ENCODE measurements around the gene AP3S2.
A peak's percentile ranks its signal among the peaks of the same experiment; 100 is the strongest.
"Not testable (repeated sequence)": the region's sequence is repeated elsewhere in the genome, so short reads cannot be mapped to it uniquely, and the experiment has no call there.

AP3S2 gene

DNA sequence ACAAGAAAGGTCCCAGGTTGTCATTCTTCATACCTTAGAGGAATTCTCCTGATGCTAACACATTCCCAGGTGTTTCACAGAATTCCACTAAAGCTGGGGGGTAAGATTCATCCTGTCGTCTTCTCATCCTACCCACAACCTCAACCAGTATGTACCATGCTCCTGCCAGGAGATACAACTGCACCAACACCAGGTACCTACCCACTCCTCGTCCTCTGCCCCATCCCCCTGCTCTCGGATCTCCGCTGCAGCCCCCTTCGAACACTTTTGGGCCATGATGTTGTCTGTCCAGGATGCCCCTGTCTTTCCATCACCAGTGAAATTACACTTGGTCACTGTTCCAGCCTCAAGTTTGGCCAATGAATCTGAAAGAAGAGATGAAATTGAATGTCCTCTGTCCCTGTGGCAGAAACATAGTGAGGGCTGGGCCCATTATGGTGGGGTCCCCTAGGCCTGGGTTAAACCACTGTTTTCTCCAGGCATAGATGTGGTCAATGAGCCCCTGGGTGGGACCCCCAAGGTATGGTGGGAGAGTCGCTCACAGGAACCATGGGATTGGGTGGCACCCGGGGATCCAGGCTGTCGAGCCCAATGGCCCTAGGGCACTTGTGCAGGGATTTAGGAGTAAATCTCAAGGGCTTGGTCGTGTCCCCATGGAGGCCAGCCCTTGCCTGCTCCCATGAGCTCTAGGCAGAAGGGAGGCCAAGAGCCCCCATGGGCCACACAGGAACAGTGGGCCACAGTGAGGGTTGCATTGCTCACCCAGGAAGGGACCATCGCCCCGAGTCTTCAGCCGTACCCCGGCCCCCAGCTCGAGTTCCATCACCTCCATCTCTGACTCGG lies 9.4 kb upstream of the AP3S2 start:
- DNase-seq, result no peak

DNA sequence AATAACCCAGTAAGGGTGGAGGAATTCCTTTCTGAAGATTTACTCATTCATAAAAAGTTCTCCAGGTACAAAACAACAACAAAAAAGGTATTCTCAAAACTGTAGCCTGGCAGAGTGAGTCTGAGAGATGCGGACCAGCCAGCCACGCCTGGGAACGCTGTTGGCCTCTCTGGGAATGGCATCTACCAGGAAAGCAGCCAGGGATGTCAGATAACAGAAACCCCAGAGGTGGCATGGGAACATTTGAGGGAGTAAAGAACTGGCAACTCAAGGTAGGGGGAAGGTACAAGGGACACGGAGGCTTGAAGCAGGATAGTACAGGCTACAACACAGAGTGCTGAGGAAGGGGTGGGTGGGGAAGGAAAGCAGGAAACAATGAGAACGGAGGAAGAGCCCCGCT lies 7.1 kb upstream of the AP3S2 start:
- no peak for DNase-seq

GRCh38 chr15:89899951-89900567 lies 6.3 kb upstream of the AP3S2 start:
- no peak for DNase-seq

GRCh38 chr15:89899295-89899945 lies 5.6 kb upstream of the AP3S2 start:
- no peak for DNase-seq

GRCh38 chr15:89898614-89899294 lies 5.0 kb upstream of the AP3S2 start:
- peak; percentile 57 for DNase-seq

- DNase-seq, result no peak
Measured at GRCh38 chr15:89898146-89898545, 4.4 kb upstream of the AP3S2 start.

DNA sequence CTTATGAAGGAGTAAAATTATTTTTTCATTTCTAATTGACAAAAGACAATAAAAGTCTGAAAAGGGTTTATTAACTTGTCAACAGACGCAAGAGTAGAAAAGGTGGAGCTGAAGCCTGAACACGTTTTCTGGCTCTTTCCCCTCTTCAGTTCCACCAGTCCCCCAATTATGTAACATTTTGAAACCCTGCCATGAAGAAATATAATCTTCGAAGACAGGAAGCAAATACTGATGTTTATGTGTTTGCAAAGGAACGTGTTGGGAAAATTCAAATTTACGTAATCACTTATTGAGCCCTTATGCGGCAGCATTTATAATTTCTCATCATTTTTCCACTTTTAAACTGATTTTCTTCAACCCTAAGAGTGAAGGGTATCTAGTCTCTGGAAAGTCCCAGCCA lies 767 bp downstream of the AP3S2 start:
- no peak for DNase-seq

DNA sequence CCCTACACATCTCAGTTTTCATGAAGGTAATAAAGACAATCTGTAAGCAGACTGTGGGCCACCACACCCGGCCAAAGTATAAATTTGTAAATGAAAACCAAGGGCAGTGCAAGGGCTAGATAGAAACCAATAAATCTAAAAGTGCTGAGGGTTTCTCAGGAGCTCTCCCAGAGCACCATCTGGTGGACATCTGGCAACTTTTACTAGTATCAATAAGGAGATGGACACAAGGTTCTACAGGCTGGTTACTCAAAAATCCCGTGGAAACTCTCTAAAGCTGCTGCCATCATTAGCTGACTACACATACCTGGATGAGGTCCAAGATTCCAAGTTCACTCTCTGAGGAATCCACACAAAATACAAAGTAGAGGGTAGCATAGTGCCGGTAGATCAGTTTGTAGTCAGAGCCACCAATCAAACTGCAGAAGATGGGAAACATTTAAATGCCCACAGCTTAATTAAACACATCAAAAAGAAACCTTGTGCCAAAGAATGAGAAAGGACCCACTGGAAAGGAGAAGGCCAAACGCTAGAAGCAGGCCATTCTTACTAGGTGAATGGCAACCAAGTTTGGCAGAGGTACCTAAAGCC lies 5.5 kb downstream of the AP3S2 start:
- DNase-seq, result peak; percentile 79

- DNase-seq, result no peak
Measured at GRCh38 chr15:89885611-89886010, 8.2 kb downstream of the AP3S2 start.

DNA sequence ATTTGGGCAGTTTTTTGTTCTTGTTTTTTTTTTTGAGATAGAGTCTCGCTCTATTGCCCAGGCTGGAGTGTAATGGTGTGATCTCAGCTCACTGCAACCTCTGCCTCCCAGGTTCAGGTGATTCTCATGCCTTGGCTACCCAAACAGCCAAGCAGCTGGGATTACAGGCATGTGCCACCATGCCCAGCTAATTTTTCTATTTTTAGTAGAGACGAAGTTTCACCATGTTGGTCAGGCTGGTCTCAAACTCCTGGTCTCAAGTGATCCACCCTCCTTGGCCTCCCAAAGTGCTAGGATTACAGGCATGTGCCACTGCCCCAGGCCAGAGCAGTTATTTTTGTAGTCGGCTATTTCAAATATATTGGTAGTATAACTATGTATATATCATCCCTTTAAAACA lies 8.6 kb downstream of the AP3S2 start:
- not testable (repeated sequence) for DNase-seq

- no peak for DNase-seq
Measured at GRCh38 chr15:89883518-89883917, 10.3 kb downstream of the AP3S2 start.

GRCh38 chr15:89880727-89881126 lies 13.1 kb downstream of the AP3S2 start:
- DNase-seq, result no peak

DNA sequence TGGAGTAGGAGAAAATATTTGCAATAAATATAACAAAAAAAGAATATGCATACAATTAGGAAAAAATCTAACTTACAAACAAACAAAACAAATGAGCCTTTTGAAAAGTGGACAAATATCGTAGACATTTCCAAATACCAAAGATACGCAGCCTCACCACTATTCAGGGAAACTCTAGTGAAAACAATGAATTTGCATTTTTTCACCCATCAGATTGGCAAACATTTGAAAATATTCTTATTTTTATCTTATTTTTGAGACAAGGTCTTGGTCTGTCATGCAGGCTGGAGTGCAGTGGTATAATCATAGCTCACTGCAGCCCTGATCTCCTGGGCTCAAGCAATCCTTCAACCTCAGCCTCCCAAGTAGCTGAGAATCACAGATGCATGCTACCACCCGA lies 15.5 kb downstream of the AP3S2 start:
- no peak for DNase-seq

- DNase-seq, result no peak
Measured at GRCh38 chr15:89877083-89877425, 16.7 kb downstream of the AP3S2 start.

DNA sequence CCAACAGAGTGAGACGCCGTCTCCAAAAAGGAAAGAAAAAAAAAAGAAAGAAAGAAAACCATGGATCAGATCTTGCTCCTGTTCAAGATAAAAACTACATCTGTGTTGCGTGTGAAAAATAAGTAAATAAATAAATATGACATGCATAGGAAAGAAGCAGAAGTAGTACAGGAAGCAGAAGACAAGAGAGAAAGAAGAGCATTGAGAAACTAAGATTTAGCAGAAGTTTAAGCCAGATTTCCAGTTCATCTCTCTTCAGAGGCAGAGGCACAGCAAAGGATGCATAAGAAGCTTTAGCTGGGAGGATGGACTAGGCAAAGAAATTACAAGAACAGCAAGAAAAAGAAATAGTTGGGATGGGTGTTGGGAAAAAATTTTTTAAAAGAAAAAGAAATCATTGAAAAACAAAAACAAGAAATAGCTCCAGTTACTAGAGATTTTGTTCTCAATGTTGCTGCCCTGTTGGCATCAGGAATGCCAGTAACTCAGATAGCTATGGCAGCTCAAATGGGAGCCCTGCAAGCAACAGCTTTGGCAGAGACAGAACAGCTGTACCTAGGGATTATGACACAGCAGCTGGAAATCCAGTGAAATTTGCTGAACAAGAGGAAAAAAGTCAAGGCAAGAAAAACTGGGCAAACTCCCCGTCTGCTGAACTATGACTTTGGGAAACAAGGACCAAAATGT lies 17.3 kb downstream of the AP3S2 start:
- DNase-seq, result no peak

DNA sequence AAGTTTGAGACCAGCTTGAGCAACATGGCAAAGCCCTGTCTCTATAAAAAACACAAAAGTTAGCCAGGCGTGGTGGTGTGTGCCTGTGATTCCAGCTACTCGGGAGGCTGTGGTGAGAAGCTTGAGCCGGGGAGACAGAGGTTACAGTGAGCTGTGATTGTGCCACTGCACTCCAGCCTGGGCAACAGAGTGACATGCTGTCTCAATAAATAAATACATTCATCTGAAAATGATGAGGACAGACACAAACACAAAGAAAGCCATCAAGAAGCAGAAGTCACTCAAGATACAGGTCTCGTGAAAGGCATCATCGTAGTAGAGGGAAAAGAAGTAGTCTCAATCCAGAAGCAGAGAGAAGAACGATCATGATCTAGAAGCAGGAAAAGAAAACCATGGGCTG lies 18.1 kb downstream of the AP3S2 start:
- no peak for DNase-seq

GRCh38 chr15:89874926-89875564 lies 18.7 kb downstream of the AP3S2 start:
- peak; percentile 65 for DNase-seq

DNA sequence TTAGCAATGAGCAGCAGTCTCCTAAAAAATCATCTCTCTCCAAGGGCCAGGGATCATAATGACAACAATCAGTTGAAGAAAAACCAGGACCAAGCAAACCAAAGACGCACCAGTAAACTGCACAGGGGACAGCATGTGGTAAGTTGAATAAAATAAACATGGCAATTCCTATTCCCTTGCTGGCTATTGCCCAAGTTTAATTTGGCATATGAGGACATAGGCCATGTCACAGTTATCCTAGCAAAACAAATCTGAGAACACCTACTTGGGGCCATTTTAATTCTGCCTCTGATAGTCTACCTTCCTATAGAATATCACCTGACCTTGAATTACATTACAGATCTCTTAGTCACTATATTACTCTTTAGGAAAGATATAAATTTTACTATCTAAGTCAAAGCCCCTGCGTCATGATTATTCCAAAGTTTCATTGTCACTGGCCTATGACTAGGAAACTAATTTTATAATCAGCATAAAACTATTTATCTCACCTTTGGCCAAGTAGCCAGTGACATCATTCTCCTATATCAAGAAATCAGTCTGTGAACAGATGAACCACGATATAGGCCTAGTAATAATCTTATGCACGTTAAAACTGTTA lies 23.0 kb downstream of the AP3S2 start:
- DNase-seq, result no peak

DNA sequence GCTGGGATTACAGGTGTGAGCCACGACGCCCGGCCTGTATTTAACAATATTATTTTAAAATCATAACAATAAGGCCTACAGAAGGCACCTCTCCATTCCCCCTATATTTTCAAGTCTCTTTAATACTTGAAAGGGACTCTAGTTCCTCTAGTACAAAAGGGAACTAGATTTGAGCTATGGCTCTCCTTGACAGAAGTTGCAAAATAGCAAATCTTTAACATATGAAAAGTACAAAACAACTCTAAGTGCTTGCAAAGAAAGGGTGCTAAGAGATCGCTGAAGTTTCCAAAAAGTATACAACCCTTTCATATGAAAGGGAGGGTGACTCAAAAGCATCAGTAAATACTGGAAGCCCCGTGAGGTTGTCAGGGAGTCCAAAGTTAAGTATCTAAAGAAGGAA lies 23.8 kb downstream of the AP3S2 start:
- DNase-seq, result no peak

DNA sequence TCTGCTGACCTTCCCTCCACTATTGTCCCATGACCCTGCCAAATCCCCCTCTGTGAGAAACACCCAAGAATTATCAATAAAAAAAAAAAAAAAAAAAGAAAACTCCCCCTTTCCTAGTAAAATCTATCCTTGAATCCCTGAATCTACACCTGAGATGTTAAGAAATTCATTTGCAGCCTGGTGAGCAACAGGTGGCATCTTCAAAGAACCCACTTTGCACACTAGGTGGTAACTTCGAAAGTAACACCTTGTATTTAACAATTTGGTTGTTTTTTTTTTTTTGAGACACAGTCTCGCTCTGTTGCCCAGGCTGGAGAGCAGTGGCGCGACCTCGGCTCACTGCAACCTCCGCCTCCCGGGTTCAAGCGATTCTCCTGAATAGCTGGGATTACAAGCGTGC lies 24.3 kb downstream of the AP3S2 start:
- DNase-seq, result not testable (repeated sequence)

DNA sequence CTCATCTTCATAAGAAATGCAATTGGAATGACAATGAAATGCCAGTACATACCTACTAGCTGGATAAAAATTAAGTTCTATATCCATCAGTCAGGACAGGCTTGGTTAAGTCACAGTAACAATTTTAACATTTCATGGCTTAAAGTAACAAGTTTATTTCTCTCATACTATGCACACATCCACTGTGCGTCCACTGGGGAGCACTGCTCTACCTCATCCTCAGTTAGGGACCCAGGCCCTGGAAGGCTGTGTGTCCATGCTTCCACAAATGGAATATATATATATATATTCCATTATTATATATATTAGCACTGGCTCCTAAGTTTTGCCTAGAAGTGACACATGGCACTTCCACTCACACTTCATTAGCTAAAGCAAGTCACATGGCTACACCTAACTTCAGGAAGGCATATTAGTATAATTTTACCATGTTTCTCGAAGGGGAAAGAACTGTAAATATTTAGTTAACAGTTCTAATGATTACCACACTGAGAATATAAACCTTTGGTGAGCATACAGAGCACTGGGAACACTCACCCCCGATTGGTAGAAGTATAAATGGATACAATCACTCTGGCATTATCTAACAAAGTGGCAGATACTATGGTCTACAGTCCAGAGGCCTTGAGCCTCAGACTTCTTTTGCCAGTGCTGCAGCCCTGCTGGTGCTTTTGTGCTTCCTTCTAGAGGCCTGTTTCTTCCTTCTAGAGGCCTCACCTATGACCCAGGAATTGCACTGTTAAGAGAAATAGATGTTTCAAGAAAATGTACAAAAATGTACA lies 28.6 kb downstream of the AP3S2 start:
- DNase-seq, result no peak
